ENCODE measurements around the gene LCN2.

GRCh38 chr9:128102861-128103588, 46.2 kb upstream of the LCN2 start:
- no peak for TF ChIP-seq CTCF (conservative IDR thresholded peaks at IDR 0.05; ENCODE audit: low read depth, low read length)
- TF ChIP-seq EZH2 (IDR thresholded peaks at IDR 0.05; ENCODE audit: borderline replicate concordance, low read depth, low read length, poor library complexity, severe bottlenecking), result no peak
